ENCODE measurements around the gene PLCB3.

DNA sequence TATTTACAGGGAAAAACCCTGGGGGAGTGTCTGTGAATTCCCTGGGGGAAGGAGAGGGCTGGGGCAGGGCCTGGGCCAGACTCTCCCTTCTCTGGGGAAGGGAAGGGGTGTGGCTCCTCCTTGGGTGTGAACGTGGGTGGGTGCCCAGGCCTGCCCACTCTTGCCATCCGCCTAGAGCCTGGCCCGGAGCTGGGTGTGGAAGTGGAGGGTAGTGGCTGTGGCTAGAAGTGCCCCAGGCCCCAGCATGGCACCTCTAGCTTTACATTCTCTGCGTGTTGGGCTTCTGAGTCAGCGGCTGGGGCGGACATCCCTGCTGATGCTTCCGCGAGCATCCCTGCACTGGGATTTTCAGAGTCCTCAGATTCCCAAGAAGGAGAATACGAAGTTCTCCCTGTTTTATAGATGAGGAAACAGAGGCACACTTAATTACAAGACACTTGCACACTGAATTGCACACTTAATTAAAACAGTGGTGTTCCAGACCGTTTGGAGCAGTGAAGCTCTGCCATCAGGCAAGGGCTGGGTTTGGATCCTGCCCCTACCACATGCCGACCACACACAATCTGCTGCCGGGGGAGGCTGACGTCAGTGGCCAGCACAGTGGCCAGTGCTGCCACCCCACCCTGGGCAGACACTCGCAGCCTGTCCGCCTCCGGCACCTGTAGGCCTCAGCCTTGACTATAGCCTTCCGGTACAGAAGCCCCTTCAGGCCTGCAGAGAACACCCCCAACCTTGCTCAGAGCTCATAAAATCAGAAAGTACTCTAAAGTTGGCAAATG is 25.5 kb downstream of the PLCB3 start:
- no peak for TF ChIP-seq EZH2phosphoT487 (IDR thresholded peaks at IDR 0.05; ENCODE audit: low read depth)
- TF ChIP-seq, protein P1, sequence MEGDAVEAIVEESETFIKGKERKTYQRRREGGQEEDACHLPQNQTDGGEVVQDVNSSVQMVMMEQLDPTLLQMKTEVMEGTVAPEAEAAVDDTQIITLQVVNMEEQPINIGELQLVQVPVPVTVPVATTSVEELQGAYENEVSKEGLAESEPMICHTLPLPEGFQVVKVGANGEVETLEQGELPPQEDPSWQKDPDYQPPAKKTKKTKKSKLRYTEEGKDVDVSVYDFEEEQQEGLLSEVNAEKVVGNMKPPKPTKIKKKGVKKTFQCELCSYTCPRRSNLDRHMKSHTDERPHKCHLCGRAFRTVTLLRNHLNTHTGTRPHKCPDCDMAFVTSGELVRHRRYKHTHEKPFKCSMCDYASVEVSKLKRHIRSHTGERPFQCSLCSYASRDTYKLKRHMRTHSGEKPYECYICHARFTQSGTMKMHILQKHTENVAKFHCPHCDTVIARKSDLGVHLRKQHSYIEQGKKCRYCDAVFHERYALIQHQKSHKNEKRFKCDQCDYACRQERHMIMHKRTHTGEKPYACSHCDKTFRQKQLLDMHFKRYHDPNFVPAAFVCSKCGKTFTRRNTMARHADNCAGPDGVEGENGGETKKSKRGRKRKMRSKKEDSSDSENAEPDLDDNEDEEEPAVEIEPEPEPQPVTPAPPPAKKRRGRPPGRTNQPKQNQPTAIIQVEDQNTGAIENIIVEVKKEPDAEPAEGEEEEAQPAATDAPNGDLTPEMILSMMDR (IDR thresholded peaks at IDR 0.05; ENCODE audit: low read depth, low read length): no peak

Measured in OCI-LY3 (cell line).